Suprapubic skin (tissue), 4 donors: Measurements from ENCODE around the gene PDHX. TPM values are rescaled to one million over a fixed set of nuclear protein-coding genes. Genes with fewer than 3 reads are reported as not detected.

ENCODE experiments used
- DNase-seq, 2 donors: peaks; one replicate each; pipeline ENCODE4 v3.0.0-alpha.2; 2019; ENCODE audit warnings: low spot score in 2 of 2
- H3K27ac ChIP-seq: fragments of 200-600 bp; sonication (generic); one replicate; pipeline ENCODE4 v1.5.1; 2019
- H3K27me3 ChIP-seq: fragments of 200-600 bp; sonication (generic); one replicate; pipeline ENCODE4 v1.5.1; 2019
- H3K36me3 ChIP-seq: fragments of 200-600 bp; sonication (generic); one replicate; pipeline ENCODE4 v1.5.1; 2019
- H3K4me1 ChIP-seq: fragments of 200-600 bp; sonication (generic); one replicate; pipeline ENCODE4 v1.5.1; 2019
- H3K4me3 ChIP-seq: fragments of 200-600 bp; sonication (generic); one replicate; pipeline ENCODE4 v1.5.1; 2019; ENCODE audit warnings: mild to moderate bottlenecking
- H3K9me3 ChIP-seq: fragments of 200-600 bp; sonication (generic); one replicate; pipeline ENCODE4 v1.5.1; 2019
- EP300 ChIP-seq: sonication (generic); formaldehyde crosslinking; IDR thresholded peaks from one replicate; pipeline ENCODE4 v1.6.1; 2017; ENCODE audit warnings: antibody characterized with exemption
- POLR2A ChIP-seq, 2 donors: fragments of 450-650 bp; IDR thresholded peaks; one replicate each; pipeline ENCODE4 v1.6.1; 2017; ENCODE audit warnings: antibody characterized with exemption in 2 of 2, mild to moderate bottlenecking in 2 of 2, moderate library complexity in 2 of 2
- POLR2AphosphoS5 ChIP-seq, 3 donors: sonication (generic); formaldehyde crosslinking; IDR thresholded peaks; one replicate each; pipeline ENCODE4 v1.6.1; 2017; ENCODE audit warnings: antibody characterized with exemption in 3 of 3
- WGBS: methylation state at CpG from one replicate; pipeline ENCODE4 v1.1.5; 2018; 5-methylcytosine and 5-hydroxymethylcytosine counted together
- total RNA-seq, 4 donors: library from RNA; depleted of rRNA; stranded (reverse); fragments of >200 nt; gene quantifications; one replicate each; pipeline ENCODE4 v1.1.0, GENCODE V29; 2016
- TF ChIP-seq, protein P1 (sequence below), 2 donors: fragments of 200-600 bp in 1 of 2; fragments of 450-650 bp in 1 of 2; sonication (generic) in 1 of 2; IDR thresholded peaks; one replicate each; pipeline ENCODE4 v1.5.1; 2016 to 2019; ENCODE audit warnings: antibody characterized with exemption in 2 of 2, mild to moderate bottlenecking in 1 of 2, moderate library complexity in 1 of 2

PDHX gene
- total RNA-seq, 4 donors from 2014 or later, result 19.7 to 37.7 (median 23.8) TPM

GRCh38 chr11:34877375-34877975 lies 38.9 kb upstream of the PDHX start:
- no peaks in the 10 kb centered on the region for H3K9me3 ChIP-seq
- H3K27me3 ChIP-seq, result no peaks in the 10 kb centered on the region
- no peak overlapping the region for H3K27ac ChIP-seq
- H3K4me1 ChIP-seq, result no peaks in the 10 kb centered on the region
- 95% methylated on average over 3 of the region's 3 CpGs for WGBS
- DNase-seq, result no peak
- TF ChIP-seq POLR2A (IDR thresholded peaks at IDR 0.05) (no peak), EP300 (no peak), POLR2AphosphoS5 (IDR thresholded peaks at IDR 0.05) (no peak)
- TF ChIP-seq, protein P1, sequence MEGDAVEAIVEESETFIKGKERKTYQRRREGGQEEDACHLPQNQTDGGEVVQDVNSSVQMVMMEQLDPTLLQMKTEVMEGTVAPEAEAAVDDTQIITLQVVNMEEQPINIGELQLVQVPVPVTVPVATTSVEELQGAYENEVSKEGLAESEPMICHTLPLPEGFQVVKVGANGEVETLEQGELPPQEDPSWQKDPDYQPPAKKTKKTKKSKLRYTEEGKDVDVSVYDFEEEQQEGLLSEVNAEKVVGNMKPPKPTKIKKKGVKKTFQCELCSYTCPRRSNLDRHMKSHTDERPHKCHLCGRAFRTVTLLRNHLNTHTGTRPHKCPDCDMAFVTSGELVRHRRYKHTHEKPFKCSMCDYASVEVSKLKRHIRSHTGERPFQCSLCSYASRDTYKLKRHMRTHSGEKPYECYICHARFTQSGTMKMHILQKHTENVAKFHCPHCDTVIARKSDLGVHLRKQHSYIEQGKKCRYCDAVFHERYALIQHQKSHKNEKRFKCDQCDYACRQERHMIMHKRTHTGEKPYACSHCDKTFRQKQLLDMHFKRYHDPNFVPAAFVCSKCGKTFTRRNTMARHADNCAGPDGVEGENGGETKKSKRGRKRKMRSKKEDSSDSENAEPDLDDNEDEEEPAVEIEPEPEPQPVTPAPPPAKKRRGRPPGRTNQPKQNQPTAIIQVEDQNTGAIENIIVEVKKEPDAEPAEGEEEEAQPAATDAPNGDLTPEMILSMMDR (IDR thresholded peaks at IDR 0.05), result no peak
- no peak overlapping the region for H3K4me3 ChIP-seq
- H3K36me3 ChIP-seq, result peaks cover 5% of the 10 kb centered on the region

DNA sequence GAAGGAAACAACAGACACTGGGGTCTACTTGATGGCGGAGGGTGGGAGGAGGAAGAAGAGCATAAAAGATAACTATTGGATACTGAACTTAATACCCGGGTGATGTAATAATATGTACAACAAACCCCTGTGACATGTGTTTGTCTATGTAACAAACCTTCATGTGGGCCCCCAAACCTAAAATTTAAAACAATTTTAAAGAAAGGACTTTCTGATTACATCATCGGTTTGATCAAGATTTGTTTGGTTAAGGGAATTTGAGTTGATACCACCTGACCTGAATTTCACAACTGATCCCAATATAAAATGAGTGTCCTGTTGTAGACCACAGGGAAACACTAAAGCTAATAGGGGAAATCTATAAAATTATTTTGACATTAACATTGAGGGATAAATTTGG lies 34.5 kb upstream of the PDHX start:
- TF ChIP-seq POLR2A (IDR thresholded peaks at IDR 0.05), result no peak
- TF ChIP-seq POLR2AphosphoS5 (IDR thresholded peaks at IDR 0.05), result no peak
- TF ChIP-seq EP300, result no peak
- TF ChIP-seq, protein P1 (IDR thresholded peaks at IDR 0.05), result no peak
- H3K27me3 ChIP-seq, result no peaks in the 10 kb centered on the region
- WGBS, result 94% methylated on average over 3 of the region's 3 CpGs
- DNase-seq, result no peak
- no peak overlapping the region for H3K4me3 ChIP-seq
- H3K27ac ChIP-seq, result no peak overlapping the region
- peaks cover 8% of the 10 kb centered on the region for H3K36me3 ChIP-seq
- no peaks in the 10 kb centered on the region for H3K4me1 ChIP-seq
- H3K9me3 ChIP-seq, result no peaks in the 10 kb centered on the region

GRCh38 chr11:34886609-34887008 lies 29.8 kb upstream of the PDHX start:
- DNase-seq, result no peak
- WGBS, result 73% methylated on average over 2 of the region's 2 CpGs
- peaks cover 8% of the 10 kb centered on the region for H3K4me1 ChIP-seq
- H3K36me3 ChIP-seq, result peaks cover 9% of the 10 kb centered on the region
- no peak for TF ChIP-seq POLR2AphosphoS5 (IDR thresholded peaks at IDR 0.05)
- no peak for TF ChIP-seq EP300
- TF ChIP-seq, protein P1 (IDR thresholded peaks at IDR 0.05), result no peak
- no peak for TF ChIP-seq POLR2A (IDR thresholded peaks at IDR 0.05)
- no peaks in the 10 kb centered on the region for H3K27me3 ChIP-seq
- H3K9me3 ChIP-seq, result no peaks in the 10 kb centered on the region
- no peak overlapping the region for H3K27ac ChIP-seq
- H3K4me3 ChIP-seq, result no peak overlapping the region

- no peaks in the 10 kb centered on the region for H3K9me3 ChIP-seq
- H3K27ac ChIP-seq, result no peak overlapping the region
- DNase-seq, result no peak
- peaks cover 6% of the 10 kb centered on the region for H3K36me3 ChIP-seq
- H3K27me3 ChIP-seq, result no peaks in the 10 kb centered on the region
- H3K4me3 ChIP-seq, result no peak overlapping the region
- H3K4me1 ChIP-seq, result peaks cover 8% of the 10 kb centered on the region
- no peak for TF ChIP-seq POLR2AphosphoS5 (IDR thresholded peaks at IDR 0.05)
- TF ChIP-seq, protein P1 (IDR thresholded peaks at IDR 0.05), result no peak
- TF ChIP-seq EP300, result no peak
- TF ChIP-seq POLR2A (IDR thresholded peaks at IDR 0.05), result no peak
- 50% methylated on average over 1 of the region's 1 CpG for WGBS
Measured at GRCh38 chr11:34887260-34887659, 29.2 kb upstream of the PDHX start.

DNA sequence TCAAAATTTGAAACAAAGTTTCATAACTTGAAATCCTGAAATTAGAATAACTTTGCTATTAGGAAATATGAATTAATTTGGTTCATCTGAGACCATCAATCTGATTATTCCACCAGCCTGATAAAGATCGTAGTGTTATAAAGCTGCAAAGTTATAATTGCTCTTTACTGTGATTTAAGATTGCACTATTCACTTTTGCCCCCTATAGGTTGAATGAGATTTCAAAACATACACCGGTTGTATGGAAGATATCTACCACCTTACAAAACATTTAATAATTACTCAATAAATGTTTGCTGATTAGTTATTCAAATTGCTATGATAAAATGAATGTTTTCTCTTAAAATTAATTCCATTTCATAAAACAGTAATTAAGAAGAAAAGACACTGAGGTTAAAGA lies 26.3 kb upstream of the PDHX start:
- H3K36me3 ChIP-seq, result peaks cover 6% of the 10 kb centered on the region
- no peak overlapping the region for H3K27ac ChIP-seq
- no peaks in the 10 kb centered on the region for H3K9me3 ChIP-seq
- WGBS, result 36% methylated on average over 2 of the region's 2 CpGs
- TF ChIP-seq EP300, result no peak
- TF ChIP-seq, protein P1 (IDR thresholded peaks at IDR 0.05), result peak in 1 of 2 donors; percentile 5
- no peak overlapping the region for H3K4me3 ChIP-seq
- no peaks in the 10 kb centered on the region for H3K27me3 ChIP-seq
- H3K4me1 ChIP-seq, result peaks cover 8% of the 10 kb centered on the region
- no peak for DNase-seq
